ENCODE data around the gene FANCL.
"Not testable (repeated sequence)": the region's sequence is repeated elsewhere in the genome, so short reads cannot be mapped to it uniquely, and the experiment has no call there.

DNA sequence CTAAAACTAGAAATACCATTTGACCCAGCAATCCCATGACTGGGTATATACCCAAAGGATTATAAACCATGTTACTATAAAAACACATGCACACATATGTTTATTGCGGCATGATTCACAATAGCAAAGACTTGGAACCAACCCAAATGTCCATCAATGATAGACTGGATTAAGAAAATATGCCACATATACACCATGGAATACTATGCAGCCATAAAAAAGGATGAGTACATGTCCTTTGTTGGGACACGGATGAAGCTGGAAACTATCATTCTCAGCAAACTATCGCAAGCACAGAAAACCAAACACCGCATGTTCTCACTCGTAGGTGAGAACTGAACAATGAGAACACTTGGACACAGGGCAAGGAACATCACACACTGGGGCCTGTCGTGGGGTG lies 54.1 kb downstream of the FANCL start:
- not testable (repeated sequence) for TF ChIP-seq POLR2A (IDR thresholded peaks at IDR 0.05; ENCODE audit: extremely low read depth, insufficient read length)
- TF ChIP-seq, protein P1, sequence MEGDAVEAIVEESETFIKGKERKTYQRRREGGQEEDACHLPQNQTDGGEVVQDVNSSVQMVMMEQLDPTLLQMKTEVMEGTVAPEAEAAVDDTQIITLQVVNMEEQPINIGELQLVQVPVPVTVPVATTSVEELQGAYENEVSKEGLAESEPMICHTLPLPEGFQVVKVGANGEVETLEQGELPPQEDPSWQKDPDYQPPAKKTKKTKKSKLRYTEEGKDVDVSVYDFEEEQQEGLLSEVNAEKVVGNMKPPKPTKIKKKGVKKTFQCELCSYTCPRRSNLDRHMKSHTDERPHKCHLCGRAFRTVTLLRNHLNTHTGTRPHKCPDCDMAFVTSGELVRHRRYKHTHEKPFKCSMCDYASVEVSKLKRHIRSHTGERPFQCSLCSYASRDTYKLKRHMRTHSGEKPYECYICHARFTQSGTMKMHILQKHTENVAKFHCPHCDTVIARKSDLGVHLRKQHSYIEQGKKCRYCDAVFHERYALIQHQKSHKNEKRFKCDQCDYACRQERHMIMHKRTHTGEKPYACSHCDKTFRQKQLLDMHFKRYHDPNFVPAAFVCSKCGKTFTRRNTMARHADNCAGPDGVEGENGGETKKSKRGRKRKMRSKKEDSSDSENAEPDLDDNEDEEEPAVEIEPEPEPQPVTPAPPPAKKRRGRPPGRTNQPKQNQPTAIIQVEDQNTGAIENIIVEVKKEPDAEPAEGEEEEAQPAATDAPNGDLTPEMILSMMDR (IDR thresholded peaks at IDR 0.05; ENCODE audit: low read depth, low read length): not testable (repeated sequence)
- TF ChIP-seq, protein P2, sequence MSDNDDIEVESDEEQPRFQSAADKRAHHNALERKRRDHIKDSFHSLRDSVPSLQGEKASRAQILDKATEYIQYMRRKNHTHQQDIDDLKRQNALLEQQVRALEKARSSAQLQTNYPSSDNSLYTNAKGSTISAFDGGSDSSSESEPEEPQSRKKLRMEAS (IDR thresholded peaks at IDR 0.05; ENCODE audit: low read depth, low read length): not testable (repeated sequence)
